Measurements from ENCODE around the gene CIRBP. TPM values are rescaled to one million over a fixed set of nuclear protein-coding genes. Genes with fewer than 3 reads are reported as not detected.

The CIRBP gene
- total and polyA plus RNA-seq, 2 donors (not counting 1 experiment from before 2014, with no cell fraction given): 643 to 1,164 TPM

- H2AFZ ChIP-seq (ENCODE audit: insufficient read depth, low read depth, low read length, poor library complexity, severe bottlenecking): no peak overlapping the region
- H3K4me3 ChIP-seq (ENCODE audit: control extremely low read depth in 1 of 5, extremely low read depth in 1 of 5, insufficient read depth in 1 of 5, low read depth in 2 of 5, low read length in 4 of 5): no peak overlapping the region
- peaks cover 64% of the 10 kb centered on the region for H4K20me1 ChIP-seq (ENCODE audit: control insufficient read depth, insufficient read depth, low read length, poor library complexity, severe bottlenecking)
- Mint-ChIP-seq H3K4me1 (peaks cover 66% of the 10 kb centered on the region), H3K9me3 (ENCODE audit: insufficient read depth) (no peaks in the 10 kb centered on the region), H3K27me3 (no peaks in the 10 kb centered on the region), H3K4me3 (peak overlapping the region; percentile 52), H3K27ac (peak overlapping the region; percentile 78)
- TF ChIP-seq, protein P1, sequence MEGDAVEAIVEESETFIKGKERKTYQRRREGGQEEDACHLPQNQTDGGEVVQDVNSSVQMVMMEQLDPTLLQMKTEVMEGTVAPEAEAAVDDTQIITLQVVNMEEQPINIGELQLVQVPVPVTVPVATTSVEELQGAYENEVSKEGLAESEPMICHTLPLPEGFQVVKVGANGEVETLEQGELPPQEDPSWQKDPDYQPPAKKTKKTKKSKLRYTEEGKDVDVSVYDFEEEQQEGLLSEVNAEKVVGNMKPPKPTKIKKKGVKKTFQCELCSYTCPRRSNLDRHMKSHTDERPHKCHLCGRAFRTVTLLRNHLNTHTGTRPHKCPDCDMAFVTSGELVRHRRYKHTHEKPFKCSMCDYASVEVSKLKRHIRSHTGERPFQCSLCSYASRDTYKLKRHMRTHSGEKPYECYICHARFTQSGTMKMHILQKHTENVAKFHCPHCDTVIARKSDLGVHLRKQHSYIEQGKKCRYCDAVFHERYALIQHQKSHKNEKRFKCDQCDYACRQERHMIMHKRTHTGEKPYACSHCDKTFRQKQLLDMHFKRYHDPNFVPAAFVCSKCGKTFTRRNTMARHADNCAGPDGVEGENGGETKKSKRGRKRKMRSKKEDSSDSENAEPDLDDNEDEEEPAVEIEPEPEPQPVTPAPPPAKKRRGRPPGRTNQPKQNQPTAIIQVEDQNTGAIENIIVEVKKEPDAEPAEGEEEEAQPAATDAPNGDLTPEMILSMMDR (IDR thresholded peaks at IDR 0.05): no peak
- TF ChIP-seq EZH2 (IDR thresholded peaks at IDR 0.05; ENCODE audit: borderline replicate concordance, insufficient read depth, low read depth, low read length, poor library complexity, severe bottlenecking): no peak
- WGBS (ENCODE audit: insufficient coverage): 85% methylated on average over 51 of the region's 52 CpGs
- peaks cover 55 to 90% of the 10 kb centered on the region in 2 donors for H3K4me1 ChIP-seq (ENCODE audit: control insufficient read depth in 2 of 2, insufficient read depth in 2 of 2, low read length in 2 of 2)
- no peak overlapping the region for H3K9ac ChIP-seq (ENCODE audit: low read length)
- H3K27ac ChIP-seq (ENCODE audit: low read length in 2 of 2): peak overlapping the region in 1 of 2 donors; percentile 30
- H3K4me2 ChIP-seq (replicated peaks; ENCODE audit: low read depth, low read length, poor library complexity, severe bottlenecking): peak overlapping the region; percentile 32
- ChIA-PET CTCF (interaction anchor here (0.7 to 5.8 kb wide), 4 partner anchors 9 to 178 kb away, joined by 3 to 113 read pairs (median 24); partner anchors contain the start of gene CIRBP), POLR2A (interaction anchor here (2.8 to 10.7 kb wide), 2 partner anchors 10 to 11 kb away, joined by 23 to 305 read pairs; partner anchors contain the start of gene CIRBP)
- intact Hi-C loops (cut with micrococcal nuclease): no loop called here
- DNase-seq (no peak), ATAC-seq (ENCODE audit: low read depth) (no peak)
- H3K27me3 ChIP-seq (replicated peaks in 1 of 4; ENCODE audit: control extremely low read depth in 1 of 4, control insufficient read depth in 3 of 4, insufficient read depth in 4 of 4, low read length in 3 of 4): no peaks in the 10 kb centered on the region
- H3K79me2 ChIP-seq (ENCODE audit: control insufficient read depth, insufficient read depth, low read length): peaks cover 70% of the 10 kb centered on the region
- H3K9me3 ChIP-seq (ENCODE audit: control extremely low read depth in 1 of 3, control insufficient read depth in 2 of 3, insufficient read depth in 1 of 3, low read length in 2 of 3): no peaks in the 10 kb centered on the region
- peaks cover 0 to 50% of the 10 kb centered on the region in 2 experiments for H3K36me3 ChIP-seq (replicated peaks in 1 of 2; ENCODE audit: control extremely low read depth in 1 of 2, control insufficient read depth in 1 of 2, extremely low read depth in 1 of 2, insufficient read depth in 2 of 2, low read length in 1 of 2)
Observed at GRCh38 chr19:1255186-1256161, 13.7 kb upstream of the CIRBP start.
